Chondrocyte (in vitro differentiated cells): ENCODE data around the gene HTR7. TPM values are rescaled to one million over a fixed set of nuclear protein-coding genes. Genes with fewer than 3 reads are reported as not detected.

ENCODE experiments used
- DNase-seq: peaks from one replicate; pipeline ENCODE4 v3.0.0; 2021; ENCODE audit warnings: mixed read lengths, low spot score
- H3K27ac Mint-ChIP-seq: one replicate; pipeline ENCODE4 v1.8.0; 2021; ENCODE audit warnings: mild to moderate bottlenecking, moderate library complexity, mixed read lengths; ENCODE audit not compliant: unreplicated experiment
- H3K27me3 Mint-ChIP-seq: 2 replicates; pipeline ENCODE4 v1.8.0; 2021; ENCODE audit warnings: low read depth, mixed read lengths
- H3K36me3 Mint-ChIP-seq: 2 replicates; pipeline ENCODE4 v1.8.0; 2021; ENCODE audit warnings: low read depth, mixed read lengths
- H3K4me1 Mint-ChIP-seq: 2 replicates; pipeline ENCODE4 v1.8.0; 2021; ENCODE audit warnings: low read depth, mild to moderate bottlenecking, mixed read lengths
- H3K4me3 Mint-ChIP-seq: one replicate; pipeline ENCODE4 v1.8.0; 2021; ENCODE audit warnings: mild to moderate bottlenecking, moderate library complexity, mixed read lengths; ENCODE audit not compliant: unreplicated experiment
- H3K9me3 Mint-ChIP-seq: 2 replicates; pipeline ENCODE4 v1.8.0; 2021; ENCODE audit warnings: low read depth, mixed read lengths
- total RNA-seq: library from RNA; stranded (reverse); gene quantifications from 3 replicates; pipeline ENCODE4 v1.2.1, GENCODE V29; 2021
- TF ChIP-seq, protein P1 (sequence below): fragments of 200-600 bp; sonication (generic); IDR thresholded peaks from 2 replicates; pipeline ENCODE4 v1.5.0; 2021; ENCODE audit warnings: antibody characterized with exemption, mild to moderate bottlenecking, moderate library complexity

The HTR7 gene
- total RNA-seq, 1 donor from 2014 or later = 0.32 TPM

DNA sequence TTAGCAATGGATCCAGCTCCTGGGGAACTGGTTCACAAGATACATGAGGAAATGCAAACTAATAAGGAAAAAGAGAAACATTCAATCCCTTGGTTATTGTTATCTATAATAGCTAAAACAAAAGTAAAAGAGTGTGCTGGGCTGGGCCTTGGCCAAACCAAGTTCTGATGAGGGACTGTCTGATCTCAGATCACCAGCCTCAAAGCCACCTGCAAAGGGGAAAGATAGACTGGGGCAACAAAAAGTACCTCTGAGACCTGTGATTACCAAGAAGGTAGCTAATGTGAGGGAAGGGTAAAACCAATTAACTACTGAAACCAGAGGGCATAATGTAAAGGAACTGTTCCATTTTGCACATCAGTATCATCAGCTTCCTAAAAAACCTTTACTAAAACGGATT, 51.2 kb downstream of the HTR7 start:
- Mint-ChIP-seq H3K27ac (no peak overlapping the region), H3K4me1 (no peaks in the 10 kb centered on the region), H3K36me3 (no peaks in the 10 kb centered on the region), H3K4me3 (no peak overlapping the region), H3K9me3 (peaks cover 4% of the 10 kb centered on the region), H3K27me3 (peaks cover 8% of the 10 kb centered on the region)
- TF ChIP-seq, protein P1, sequence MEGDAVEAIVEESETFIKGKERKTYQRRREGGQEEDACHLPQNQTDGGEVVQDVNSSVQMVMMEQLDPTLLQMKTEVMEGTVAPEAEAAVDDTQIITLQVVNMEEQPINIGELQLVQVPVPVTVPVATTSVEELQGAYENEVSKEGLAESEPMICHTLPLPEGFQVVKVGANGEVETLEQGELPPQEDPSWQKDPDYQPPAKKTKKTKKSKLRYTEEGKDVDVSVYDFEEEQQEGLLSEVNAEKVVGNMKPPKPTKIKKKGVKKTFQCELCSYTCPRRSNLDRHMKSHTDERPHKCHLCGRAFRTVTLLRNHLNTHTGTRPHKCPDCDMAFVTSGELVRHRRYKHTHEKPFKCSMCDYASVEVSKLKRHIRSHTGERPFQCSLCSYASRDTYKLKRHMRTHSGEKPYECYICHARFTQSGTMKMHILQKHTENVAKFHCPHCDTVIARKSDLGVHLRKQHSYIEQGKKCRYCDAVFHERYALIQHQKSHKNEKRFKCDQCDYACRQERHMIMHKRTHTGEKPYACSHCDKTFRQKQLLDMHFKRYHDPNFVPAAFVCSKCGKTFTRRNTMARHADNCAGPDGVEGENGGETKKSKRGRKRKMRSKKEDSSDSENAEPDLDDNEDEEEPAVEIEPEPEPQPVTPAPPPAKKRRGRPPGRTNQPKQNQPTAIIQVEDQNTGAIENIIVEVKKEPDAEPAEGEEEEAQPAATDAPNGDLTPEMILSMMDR = no peak
- no peak for DNase-seq

DNA sequence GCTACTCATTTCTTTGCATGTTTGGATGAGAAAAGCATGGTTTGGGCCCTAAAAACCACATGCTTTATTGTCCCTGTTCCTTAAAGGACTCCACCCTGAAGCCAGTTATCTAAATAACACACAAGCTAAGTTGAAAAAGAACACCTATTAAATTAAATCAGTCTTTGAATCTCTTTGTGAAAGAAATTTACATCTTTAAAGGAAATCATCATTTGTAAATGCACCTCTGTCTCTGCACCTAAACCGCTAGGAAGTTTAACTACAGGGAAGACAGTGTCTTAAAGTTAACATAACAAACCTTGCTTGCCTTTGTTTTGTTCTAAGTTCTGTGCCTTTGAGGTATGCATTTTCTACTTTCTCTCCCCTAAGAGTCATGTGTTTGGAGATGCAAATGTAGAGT, 52.6 kb downstream of the HTR7 start:
- Mint-ChIP-seq H3K4me1 (no peaks in the 10 kb centered on the region), H3K9me3 (peaks cover 6% of the 10 kb centered on the region), H3K27me3 (peaks cover 8% of the 10 kb centered on the region), H3K36me3 (no peaks in the 10 kb centered on the region), H3K4me3 (no peak overlapping the region), H3K27ac (no peak overlapping the region)
- no peak for DNase-seq
- TF ChIP-seq, protein P1 = no peak

DNA sequence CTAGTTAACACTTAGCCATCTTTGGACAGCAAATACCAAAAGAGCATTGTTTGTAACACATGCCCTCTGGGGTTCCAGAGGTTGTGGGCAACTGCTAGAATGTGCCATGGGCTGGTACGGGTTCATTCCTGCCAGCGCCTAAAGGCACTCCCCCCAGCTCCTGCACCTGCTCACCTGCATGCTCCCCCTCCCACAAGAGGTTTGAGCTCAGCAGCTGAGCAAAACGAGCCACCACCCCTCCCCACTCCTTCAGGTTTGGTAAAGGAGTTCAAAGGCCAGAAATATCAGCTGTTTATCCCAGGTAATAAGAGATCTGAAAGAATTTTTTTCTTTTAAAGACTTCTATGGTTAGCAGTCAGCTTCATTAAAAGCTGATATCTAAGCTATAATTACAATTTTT, 53.5 kb downstream of the HTR7 start:
- Mint-ChIP-seq H3K27ac (no peak overlapping the region), H3K36me3 (no peaks in the 10 kb centered on the region), H3K9me3 (peaks cover 6% of the 10 kb centered on the region), H3K4me3 (no peak overlapping the region), H3K27me3 (peaks cover 6% of the 10 kb centered on the region), H3K4me1 (no peaks in the 10 kb centered on the region)
- no peak for DNase-seq
- TF ChIP-seq, protein P1 = no peak

DNA sequence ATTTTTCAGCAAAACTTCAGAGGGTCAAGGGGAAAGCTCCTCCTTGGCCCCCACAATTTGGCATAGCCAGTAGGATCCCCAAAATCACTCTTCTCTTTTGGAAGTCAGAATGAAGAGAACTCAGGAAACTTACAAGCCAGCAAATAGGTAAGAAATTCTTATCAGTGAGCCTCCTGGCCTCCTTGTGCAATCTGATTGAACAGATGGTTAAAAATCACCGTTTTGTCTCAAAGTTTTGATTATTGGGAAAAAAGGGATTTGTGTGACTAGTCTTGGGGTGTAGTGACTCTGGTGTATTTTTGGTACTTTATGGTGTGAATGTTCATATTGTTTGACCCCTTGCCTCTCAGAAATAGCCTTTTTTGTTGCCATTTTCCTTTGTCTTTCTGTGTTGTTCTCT, 56.2 kb downstream of the HTR7 start:
- TF ChIP-seq, protein P1 = no peak
- no peaks in the 10 kb centered on the region for H3K36me3 Mint-ChIP-seq
- no peaks in the 10 kb centered on the region for H3K4me1 Mint-ChIP-seq
- no peak overlapping the region for H3K27ac Mint-ChIP-seq
- no peak overlapping the region for H3K4me3 Mint-ChIP-seq
- H3K27me3 Mint-ChIP-seq = peaks cover 1% of the 10 kb centered on the region
- peaks cover 6% of the 10 kb centered on the region for H3K9me3 Mint-ChIP-seq
- DNase-seq = no peak

DNA sequence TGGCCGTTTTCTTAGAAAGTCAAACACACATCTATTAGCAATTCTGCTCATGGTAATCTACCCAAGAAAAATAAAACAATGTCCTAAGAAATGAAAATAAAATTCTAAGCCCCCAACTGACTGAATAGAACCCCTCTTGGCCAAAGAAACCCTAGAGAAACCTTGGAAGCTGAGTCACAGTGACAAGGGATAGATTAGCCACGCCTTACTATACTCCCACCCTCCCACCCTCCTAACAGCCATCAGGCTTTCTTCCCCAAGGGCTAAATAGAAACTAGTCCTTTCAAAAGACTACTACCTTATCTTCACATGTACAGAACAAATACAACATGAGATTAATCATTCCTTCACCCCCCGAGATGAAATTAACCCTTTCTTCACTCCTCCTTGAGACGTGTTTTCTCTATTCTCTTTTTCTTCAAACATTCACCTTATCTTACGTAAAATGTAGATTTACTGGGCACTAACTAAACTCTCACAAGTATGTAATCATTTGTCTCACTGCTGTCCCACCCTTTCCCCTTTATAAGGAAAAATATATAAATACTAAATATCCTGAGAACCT, 57.5 kb downstream of the HTR7 start:
- DNase-seq = no peak
- Mint-ChIP-seq H3K36me3 (no peaks in the 10 kb centered on the region), H3K27me3 (peaks cover 6% of the 10 kb centered on the region), H3K9me3 (peaks cover 6% of the 10 kb centered on the region), H3K4me3 (no peak overlapping the region), H3K27ac (no peak overlapping the region), H3K4me1 (no peaks in the 10 kb centered on the region)
- TF ChIP-seq, protein P1 = no peak
